K562 (cell line): ENCODE measurements around the gene HMCN2. TPM values are rescaled to one million over a fixed set of nuclear protein-coding genes. Genes with fewer than 3 reads are reported as not detected.

Experiments used
- ATAC-seq: fragments of 200-7000 bp; cut with Tn5 transposase; 3 replicates; pipeline ENCODE4 v1.9.1; 2020; ENCODE audit warnings: moderate library complexity
- BruUV-seq: library from RNA; stranded (reverse); fragments of 400-500 nt; replicated peaks from 2 replicates; lab custom pipeline; 2021; lab: Mats Ljungman, UMichigan
- CTCF ChIA-PET: fragments of 300-600 bp; formaldehyde crosslinking; extraction: SDS; loops from one replicate; lab custom pipeline; 2021; ENCODE audit warnings: low intra/inter-chr PET ratio; lab: Yijun Ruan, JAX
- POLR2A ChIA-PET: fragments of 300-600, 350-650 bp; sonication (Branson Sonifier 250); formaldehyde crosslinking; extraction: SDS; loops from one replicate; lab custom pipeline; 2021; ENCODE audit warnings: antibody characterized with exemption, inconsistent platforms; lab: Yijun Ruan, JAX
- DNase-seq, 4 experiments: peaks; one replicate each; pipeline versions ENCODE4 v3.0.0 to v3.0.0-alpha.2; 2011 to 2018; ENCODE audit warnings: low spot score in 3 of 4, mixed read lengths in 3 of 4; ENCODE audit errors: extremely low read depth in 1 of 4
- FAIRE-seq: peaks from 2 replicates; lab custom pipeline; 2011; peaks lifted over from hg19 to GRCh38; lab: Jason Lieb, UNC
- H2AFZ ChIP-seq: 2 replicates; pipeline ENCODE4 v1.6.0; 2011; ENCODE audit warnings: low read depth, low read length, control low read depth, inconsistent platforms
- H3K27ac ChIP-seq: fragments of 200-600 bp; 3 replicates; pipeline ENCODE4 v1.8.0; 2011; ENCODE audit warnings: low read depth, mild to moderate bottlenecking, control low read depth, inconsistent platforms, low read length, moderate library complexity, mixed read lengths; ENCODE audit errors: extremely low read depth
- H3K27me3 ChIP-seq, 2 experiments: fragments of 300-600 bp in 1 of 2; 2 replicates in 1 of 2; 3 replicates in 1 of 2; pipeline versions ENCODE4 v1.6.0 to v1.8.0; 2011; ENCODE audit warnings: inconsistent platforms in 2 of 2, low read length in 2 of 2, mild to moderate bottlenecking in 1 of 2, mixed read lengths in 1 of 2, moderate library complexity in 1 of 2; ENCODE audit not compliant: control insufficient read depth in 2 of 2, insufficient read depth in 2 of 2
- H3K36me3 ChIP-seq: fragments of 300-600 bp; 3 replicates; pipeline ENCODE4 v1.8.0; 2011; ENCODE audit warnings: mild to moderate bottlenecking, low read length, inconsistent platforms; ENCODE audit not compliant: control insufficient read depth, insufficient read depth
- H3K4me1 ChIP-seq, 2 experiments: fragments of 200-600 bp in 1 of 2; replicated peaks in 1 of 2; 2 replicates in 1 of 2; 3 replicates in 1 of 2; pipeline versions ENCODE4 v1.5.1 to v1.8.0; 2011; ENCODE audit warnings: inconsistent platforms in 2 of 2, low read length in 2 of 2, mild to moderate bottlenecking in 1 of 2, mixed read lengths in 1 of 2, moderate library complexity in 1 of 2; ENCODE audit not compliant: control insufficient read depth in 2 of 2, insufficient read depth in 2 of 2
- H3K4me2 ChIP-seq: 2 replicates; pipeline ENCODE4 v1.6.1; 2011; ENCODE audit warnings: low read length, control low read depth, inconsistent platforms, mixed read lengths; ENCODE audit not compliant: insufficient read depth
- H3K4me3 ChIP-seq: fragments of 200-600 bp; sonication (generic), shearing (Covaris generic); 2 replicates; pipeline ENCODE4 v1.5.1; 2016; ENCODE audit warnings: control low read depth, inconsistent platforms
- H3K79me2 ChIP-seq: fragments of 200-600 bp; 3 replicates; pipeline ENCODE4 v1.8.0; 2011; ENCODE audit warnings: low read length, inconsistent platforms; ENCODE audit not compliant: control insufficient read depth, insufficient read depth
- H3K9ac ChIP-seq, 2 experiments: 2 replicates each; pipeline versions ENCODE4 v1.6.0 to v1.6.1; 2011; ENCODE audit warnings: low read depth in 2 of 2, low read length in 2 of 2, control low read depth in 1 of 2, inconsistent platforms in 1 of 2, mild to moderate bottlenecking in 1 of 2, mixed read lengths in 1 of 2; ENCODE audit not compliant: insufficient read depth in 1 of 2
- H3K9me1 ChIP-seq: one replicate; pipeline ENCODE4 v1.6.0; 2011; ENCODE audit warnings: inconsistent platforms, mild to moderate bottlenecking, low read length, moderate library complexity; ENCODE audit not compliant: control insufficient read depth, insufficient read depth
- H3K9me3 ChIP-seq: replicated peaks from 2 replicates; pipeline ENCODE4 v1.5.1; 2011; ENCODE audit warnings: low read depth, low read length, inconsistent platforms; ENCODE audit not compliant: control insufficient read depth, insufficient read depth
- H4K20me1 ChIP-seq: replicated peaks from 2 replicates; pipeline ENCODE4 v1.6.1; 2011; ENCODE audit warnings: low read length, inconsistent platforms, mixed read lengths; ENCODE audit not compliant: control insufficient read depth, insufficient read depth
- DDX20 ChIP-seq: fragments of 450-650 bp; IDR thresholded peaks from 2 replicates; pipeline ENCODE4 v1.6.1; 2016; ENCODE audit warnings: missing genetic modification characterization, low read depth, mild to moderate bottlenecking, missing compliant biosample characterization, moderate library complexity
- HDAC3 ChIP-seq: fragments of 450-650 bp; IDR thresholded peaks from 2 replicates; pipeline ENCODE4 v1.6.1; 2018; ENCODE audit warnings: borderline replicate concordance, mild to moderate bottlenecking, moderate library complexity; ENCODE audit not compliant: partially characterized antibody
- HNRNPK ChIP-seq: fragments of 200-400 bp; formaldehyde crosslinking; IDR thresholded peaks from one replicate; pipeline ENCODE4 v1.6.1; 2018; ENCODE audit warnings: mild to moderate bottlenecking, low read depth, low read length; ENCODE audit not compliant: poor library complexity, severe bottlenecking
- SUPT5H ChIP-seq: fragments of 450-650 bp; IDR thresholded peaks from 2 replicates; pipeline ENCODE4 v1.6.1; 2016
- TBP ChIP-seq: optimal IDR thresholded peaks from 2 replicates; pipeline ENCODE3; 2011; ENCODE audit warnings: low read depth, low read length, improper control_type of control experiment
- TOE1 ChIP-seq, 2 experiments: fragments of 450-650 bp in 1 of 2; sonication (generic) in 1 of 2; formaldehyde crosslinking in 1 of 2; IDR thresholded peaks; 2 replicates each; pipeline versions ENCODE4 v1.7.1 to v1.8.0; 2016 to 2022; ENCODE audit warnings: borderline replicate concordance in 2 of 2, mild to moderate bottlenecking in 2 of 2, antibody characterized with exemption in 1 of 2, inconsistent platforms in 1 of 2, low read depth in 1 of 2, missing genetic modification reagents in 1 of 2, moderate library complexity in 1 of 2
- ZKSCAN3 ChIP-seq: fragments of 250-450 bp; sonication (Bioruptor Pico); IDR thresholded peaks from 2 replicates; pipeline ENCODE4 v1.4.0; 2020
- ZNF165 ChIP-seq: fragments of 250-450 bp; sonication (Bioruptor Pico); IDR thresholded peaks from 2 replicates; pipeline ENCODE4 v1.4.0; 2020; ENCODE audit warnings: borderline replicate concordance
- ZNF184 ChIP-seq: sonication (generic); formaldehyde crosslinking; IDR thresholded peaks from 2 replicates; pipeline ENCODE4 v1.5.0; 2020; ENCODE audit warnings: missing genetic modification reagents
- WGBS: fragments of 100-300 bp; shearing (Covaris generic); methylation state at CpG from one replicate; pipeline ENCODE4 v1.1.6; 2016; ENCODE audit warnings: low coverage, mixed read lengths; ENCODE audit not compliant: insufficient coverage; ENCODE audit errors: missing lambda C conversion rate; 5-methylcytosine and 5-hydroxymethylcytosine counted together
- in situ Hi-C: fragments of 300-500 bp; cut with MboI; formaldehyde crosslinking; loops from 4 replicates; pipeline ENCODE4 v1.15.0; 2018; ENCODE audit warnings: inconsistent platforms, mixed read lengths
- intact Hi-C: fragments of 100-400 bp; cut with micrococcal nuclease; formaldehyde crosslinking; loops from 2 replicates; pipeline ENCODE4 v1.14.2; 2022
- polyA plus RNA-seq, 8 experiments: library from polyadenylated mRNA; depleted of rRNA in 4 of 8; stranded (reverse) in 5 of 8; unstranded in 3 of 8; fragments of >200 nt; fragmentation: Nextera tagmentation in 2 of 8; fragmentation: Illumina TruSeq in 1 of 8; extraction: Ambion mirVana in 2 of 8; extraction: Trizol in 1 of 8; gene quantifications; 2 replicates each; pipeline versions ENCODE4 v1.2.1 to v1.2.3, GENCODE V29; 2011 to 2014; ENCODE audit warnings: inconsistent platforms in 1 of 8, missing spikeins in 1 of 8
- total RNA-seq, 7 experiments: library from RNA; depleted of rRNA in 6 of 7; stranded (reverse); fragments of >200 nt in 6 of 7; fragmentation: Illumina TruSeq in 2 of 7; extraction: Trizol in 2 of 7; gene quantifications; 2 replicates each; pipeline versions ENCODE4 v1.2.1 to v1.2.3, GENCODE V29; 2011 to 2021; ENCODE audit warnings: low replicate concordance in 1 of 7
- TF ChIP-seq, protein P1 (sequence below): fragments of 450-650 bp; IDR thresholded peaks from 2 replicates; pipeline ENCODE4 v1.6.1; 2016; ENCODE audit warnings: antibody characterized with exemption
- TF ChIP-seq, protein P2 (sequence below): fragments of 450-650 bp; conservative IDR thresholded peaks from 2 replicates; pipeline ENCODE4 v1.6.1; 2016; ENCODE audit warnings: missing genetic modification characterization, low read depth, mild to moderate bottlenecking, control low read depth, missing compliant biosample characterization
- TF ChIP-seq, protein P3 (sequence below): sonication (generic); formaldehyde crosslinking; IDR thresholded peaks from 2 replicates; pipeline ENCODE4 v1.8.1; 2023; ENCODE audit warnings: mild to moderate bottlenecking, missing genetic modification reagents

The HMCN2 gene
- total and polyA plus RNA-seq, 9 of the 15 experiments (the other 6 are each of a cell fraction or from before 2014, with no cell fraction given) = 0.01 TPM; not detected in 8

DNA sequence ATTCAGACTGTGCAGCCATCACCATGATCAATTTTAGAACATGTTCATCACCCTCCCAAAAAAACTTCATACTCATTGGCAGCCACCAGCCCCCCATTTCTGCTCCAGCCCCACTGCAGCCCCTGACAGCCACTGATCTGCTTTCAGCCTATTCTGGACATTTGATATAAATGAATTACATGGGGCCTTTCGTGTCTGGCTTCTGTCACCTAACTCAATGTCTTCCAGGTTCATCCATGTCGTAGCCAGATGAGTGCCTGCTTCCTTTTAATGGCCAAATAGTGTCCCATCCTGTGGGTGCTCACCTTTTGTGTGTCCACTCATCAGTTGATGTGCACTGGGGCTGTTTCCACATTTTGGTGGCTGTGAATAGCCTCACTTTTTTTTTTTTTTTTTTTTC lies 63.5 kb downstream of the HMCN2 start:
- Histone ChIP-seq H3K79me2 (no peaks in the 10 kb centered on the region), H2AFZ (no peak overlapping the region), H3K9me3 (no peaks in the 10 kb centered on the region), H3K27ac (no peak overlapping the region), H3K27me3 (peaks cover 42 to 92% of the 10 kb centered on the region in 2 experiments), H3K9me1 (no peaks in the 10 kb centered on the region), H3K4me1 (peaks cover 0 to 21% of the 10 kb centered on the region in 2 experiments; a peak in 2 of 5 replicates), H3K36me3 (no peaks in the 10 kb centered on the region), H4K20me1 (peaks cover 11% of the 10 kb centered on the region), H3K4me2 (no peak overlapping the region), H3K9ac (no peak overlapping the region), H3K4me3 (no peak overlapping the region)
- BruUV-seq = no TSS peak
- DNase-seq (no peak), FAIRE-seq (no peak), ATAC-seq (no peak)
- no peak for TF ChIP-seq SUPT5H
- TF ChIP-seq, protein P1, sequence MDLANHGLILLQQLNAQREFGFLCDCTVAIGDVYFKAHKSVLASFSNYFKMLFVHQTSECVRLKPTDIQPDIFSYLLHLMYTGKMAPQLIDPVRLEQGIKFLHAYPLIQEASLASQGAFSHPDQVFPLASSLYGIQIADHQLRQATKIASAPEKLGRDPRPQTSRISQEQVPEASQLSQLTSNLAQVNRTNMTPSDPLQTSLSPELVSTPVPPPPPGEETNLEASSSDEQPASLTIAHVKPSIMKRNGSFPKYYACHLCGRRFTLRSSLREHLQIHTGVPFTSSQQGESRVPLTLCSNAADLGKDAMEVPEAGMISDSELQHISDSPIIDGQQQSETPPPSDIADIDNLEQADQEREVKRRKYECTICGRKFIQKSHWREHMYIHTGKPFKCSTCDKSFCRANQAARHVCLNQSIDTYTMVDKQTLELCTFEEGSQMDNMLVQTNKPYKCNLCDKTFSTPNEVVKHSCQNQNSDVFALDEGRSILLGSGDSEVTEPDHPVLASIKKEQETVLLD = no peak
- TF ChIP-seq, protein P2, sequence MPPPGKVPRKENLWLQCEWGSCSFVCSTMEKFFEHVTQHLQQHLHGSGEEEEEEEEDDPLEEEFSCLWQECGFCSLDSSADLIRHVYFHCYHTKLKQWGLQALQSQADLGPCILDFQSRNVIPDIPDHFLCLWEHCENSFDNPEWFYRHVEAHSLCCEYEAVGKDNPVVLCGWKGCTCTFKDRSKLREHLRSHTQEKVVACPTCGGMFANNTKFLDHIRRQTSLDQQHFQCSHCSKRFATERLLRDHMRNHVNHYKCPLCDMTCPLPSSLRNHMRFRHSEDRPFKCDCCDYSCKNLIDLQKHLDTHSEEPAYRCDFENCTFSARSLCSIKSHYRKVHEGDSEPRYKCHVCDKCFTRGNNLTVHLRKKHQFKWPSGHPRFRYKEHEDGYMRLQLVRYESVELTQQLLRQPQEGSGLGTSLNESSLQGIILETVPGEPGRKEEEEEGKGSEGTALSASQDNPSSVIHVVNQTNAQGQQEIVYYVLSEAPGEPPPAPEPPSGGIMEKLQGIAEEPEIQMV = no peak
- no peak for TF ChIP-seq DDX20
- TF ChIP-seq ZKSCAN3 (CRISPR knock-in tag) = no peak
- TF ChIP-seq ZNF165 (CRISPR knock-in tag) = no peak
- TF ChIP-seq ZNF184 (CRISPR knock-in tag) = no peak
- TF ChIP-seq HDAC3 = no peak
- no peak for TF ChIP-seq HNRNPK
- TF ChIP-seq TBP = no peak
- TF ChIP-seq, protein P3, sequence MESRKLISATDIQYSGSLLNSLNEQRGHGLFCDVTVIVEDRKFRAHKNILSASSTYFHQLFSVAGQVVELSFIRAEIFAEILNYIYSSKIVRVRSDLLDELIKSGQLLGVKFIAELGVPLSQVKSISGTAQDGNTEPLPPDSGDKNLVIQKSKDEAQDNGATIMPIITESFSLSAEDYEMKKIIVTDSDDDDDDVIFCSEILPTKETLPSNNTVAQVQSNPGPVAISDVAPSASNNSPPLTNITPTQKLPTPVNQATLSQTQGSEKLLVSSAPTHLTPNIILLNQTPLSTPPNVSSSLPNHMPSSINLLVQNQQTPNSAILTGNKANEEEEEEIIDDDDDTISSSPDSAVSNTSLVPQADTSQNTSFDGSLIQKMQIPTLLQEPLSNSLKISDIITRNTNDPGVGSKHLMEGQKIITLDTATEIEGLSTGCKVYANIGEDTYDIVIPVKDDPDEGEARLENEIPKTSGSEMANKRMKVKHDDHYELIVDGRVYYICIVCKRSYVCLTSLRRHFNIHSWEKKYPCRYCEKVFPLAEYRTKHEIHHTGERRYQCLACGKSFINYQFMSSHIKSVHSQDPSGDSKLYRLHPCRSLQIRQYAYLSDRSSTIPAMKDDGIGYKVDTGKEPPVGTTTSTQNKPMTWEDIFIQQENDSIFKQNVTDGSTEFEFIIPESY = no peak
- TF ChIP-seq TOE1 (IDR thresholded peaks at IDR 0.05; ENCODE audit: borderline replicate concordance) = no peak
- TF ChIP-seq TOE1 (CRISPR knock-in tag; IDR thresholded peaks at IDR 0.05; ENCODE audit: borderline replicate concordance, low read depth) = no peak
- ChIA-PET CTCF (no interaction called here), POLR2A (no interaction called here)
- 4% methylated on average over 2 of the region's 2 CpGs for WGBS
- intact Hi-C loops (no loop called here), in situ Hi-C loops (loop anchor here (25.0 kb wide), 1 partner anchor 667 kb away; the partner anchor contains the start of gene PRRX2)
